Erythroblast (primary cell): ENCODE measurements around the gene TRPM4.

ENCODE experiments used
- GATA1 ChIP-seq: IDR thresholded peaks from 2 replicates; pipeline ENCODE4 v1.6.1; 2011; ENCODE audit warnings: low read depth, mild to moderate bottlenecking, control low read depth, low read length, moderate library complexity
- POLR2A ChIP-seq: IDR thresholded peaks from 2 replicates; pipeline ENCODE4 v1.6.1; 2011; ENCODE audit warnings: mild to moderate bottlenecking, low read length

DNA sequence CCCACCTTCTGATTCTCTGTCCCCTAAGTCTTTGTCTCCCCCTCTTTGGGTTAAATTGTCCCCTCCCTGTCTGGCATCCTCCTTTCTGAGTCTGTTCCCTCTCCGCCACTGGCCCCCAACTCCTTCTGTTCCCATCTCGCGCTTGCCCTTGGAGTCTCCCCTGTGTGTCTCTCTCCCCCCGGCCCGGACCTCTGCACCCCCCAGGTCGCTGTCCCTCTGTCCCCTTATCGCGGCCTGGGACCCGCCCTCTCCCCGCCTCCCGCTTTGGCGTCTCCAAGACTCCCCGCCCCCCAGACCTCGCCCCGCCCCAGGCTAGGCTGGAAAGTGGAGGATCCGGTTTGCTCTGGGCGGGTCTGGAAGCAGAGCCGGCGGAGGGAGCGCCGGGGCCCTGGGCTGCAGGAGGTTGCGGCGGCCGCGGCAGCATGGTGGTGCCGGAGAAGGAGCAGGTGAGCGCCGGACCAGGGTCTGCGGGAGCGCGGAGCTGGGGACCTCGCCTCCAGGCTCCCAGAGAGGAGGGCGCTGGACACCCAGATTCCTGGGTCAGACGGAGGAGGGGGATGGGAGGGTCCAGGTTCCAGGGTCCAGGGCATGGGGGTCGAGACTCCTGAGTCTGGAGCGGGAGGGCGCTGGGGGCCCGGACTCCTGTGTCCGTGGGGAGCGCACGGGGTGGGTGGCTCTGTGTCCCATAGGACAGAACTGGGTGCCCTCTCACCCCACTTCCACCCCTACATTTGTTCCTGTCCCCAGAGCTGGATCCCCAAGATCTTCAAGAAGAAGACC, at the start of gene TRPM4:
- TF ChIP-seq POLR2A (no peak), GATA1 (no peak)
